H9 (cell line): ENCODE data around the gene KRT222. TPM values are rescaled to one million over a fixed set of nuclear protein-coding genes. Genes with fewer than 3 reads are reported as not detected.

Experiments
- DNase-seq: peaks from one replicate; pipeline ENCODE4 v3.0.0-alpha.2; 2017
- H2AFZ ChIP-seq: one replicate; pipeline ENCODE4 v1.6.1; 2013; ENCODE audit warnings: mild to moderate bottlenecking, low read length, control low read depth, moderate library complexity
- H2AK5ac ChIP-seq: 2 replicates; pipeline ENCODE4 v1.6.1; 2013; ENCODE audit warnings: low read length, control low read depth, mixed read lengths; ENCODE audit not compliant: insufficient read length
- H2BK120ac ChIP-seq: one replicate; pipeline ENCODE4 v1.6.1; 2013; ENCODE audit warnings: low read depth, mild to moderate bottlenecking, low read length, control low read depth, inconsistent platforms; ENCODE audit not compliant: poor library complexity, severe bottlenecking
- H2BK12ac ChIP-seq: 2 replicates; pipeline ENCODE4 v1.6.1; 2013; ENCODE audit warnings: low read length, control low read depth, mixed read lengths, low read depth; ENCODE audit not compliant: insufficient read length
- H2BK15ac ChIP-seq: 2 replicates; pipeline ENCODE4 v1.6.1; 2013; ENCODE audit warnings: low read depth, low read length, control low read depth
- H2BK20ac ChIP-seq: one replicate; pipeline ENCODE4 v1.6.1; 2013; ENCODE audit warnings: low read depth, mild to moderate bottlenecking, low read length, control low read depth, inconsistent platforms; ENCODE audit not compliant: poor library complexity, severe bottlenecking
- H2BK5ac ChIP-seq: 2 replicates; pipeline ENCODE4 v1.6.1; 2013; ENCODE audit warnings: low read length, control low read depth, mixed read lengths; ENCODE audit not compliant: insufficient read length
- H3K14ac ChIP-seq: 2 replicates; pipeline ENCODE4 v1.6.1; 2013; ENCODE audit warnings: low read length, control low read depth; ENCODE audit not compliant: insufficient read depth
- H3K18ac ChIP-seq: 2 replicates; pipeline ENCODE4 v1.6.1; 2013; ENCODE audit warnings: low read depth, mild to moderate bottlenecking, mixed read lengths, low read length, control low read depth; ENCODE audit not compliant: insufficient read length
- H3K23ac ChIP-seq: 2 replicates; pipeline ENCODE4 v1.6.1; 2013; ENCODE audit warnings: low read length, control low read depth, mixed read lengths, low read depth; ENCODE audit not compliant: insufficient read length
- H3K23me2 ChIP-seq: 2 replicates; pipeline ENCODE4 v1.6.1; 2013; ENCODE audit warnings: low read depth, mild to moderate bottlenecking, mixed read lengths, low read length, control low read depth; ENCODE audit not compliant: insufficient read length, poor library complexity, severe bottlenecking
- H3K27ac ChIP-seq: 2 replicates; pipeline ENCODE4 v1.5.1; 2013; ENCODE audit warnings: low read length, control low read depth, mixed read lengths, low read depth; ENCODE audit not compliant: insufficient read length
- H3K27me3 ChIP-seq: 2 replicates; pipeline ENCODE4 v1.6.1; 2013; ENCODE audit warnings: low read length, control low read depth, inconsistent platforms; ENCODE audit not compliant: insufficient read depth
- H3K4ac ChIP-seq: 2 replicates; pipeline ENCODE4 v1.6.1; 2013; ENCODE audit warnings: low read depth, mild to moderate bottlenecking, control low read depth, inconsistent platforms, low read length, moderate library complexity
- H3K4me1 ChIP-seq: 2 replicates; pipeline ENCODE4 v1.6.1; 2013; ENCODE audit warnings: low read length, control low read depth, inconsistent platforms; ENCODE audit not compliant: insufficient read depth
- H3K4me2 ChIP-seq: 2 replicates; pipeline ENCODE4 v1.6.1; 2013; ENCODE audit warnings: low read length, control low read depth, mixed read lengths; ENCODE audit not compliant: insufficient read length, insufficient read depth
- H3K56ac ChIP-seq: 2 replicates; pipeline ENCODE4 v1.6.1; 2013; ENCODE audit warnings: low read depth, mild to moderate bottlenecking, mixed read lengths, low read length, control low read depth; ENCODE audit not compliant: insufficient read length
- H3K79me1 ChIP-seq: 2 replicates; pipeline ENCODE4 v1.6.1; 2013; ENCODE audit warnings: low read depth, mild to moderate bottlenecking, moderate library complexity, low read length, control low read depth, inconsistent platforms; ENCODE audit not compliant: insufficient read depth, poor library complexity, severe bottlenecking
- H3K79me2 ChIP-seq: 2 replicates; pipeline ENCODE4 v1.6.1; 2013; ENCODE audit warnings: low read length, control low read depth, inconsistent platforms; ENCODE audit not compliant: insufficient read depth
- H3K9ac ChIP-seq: 2 replicates; pipeline ENCODE4 v1.6.1; 2013; ENCODE audit warnings: low read length, control low read depth, mixed read lengths; ENCODE audit not compliant: insufficient read length; ENCODE audit errors: extremely low read depth
- H3K9me3 ChIP-seq: one replicate; pipeline ENCODE4 v1.6.1; 2013; ENCODE audit warnings: low read depth, low read length, inconsistent platforms; ENCODE audit not compliant: control insufficient read depth
- H3T11ph ChIP-seq: one replicate; pipeline ENCODE4 v1.6.1; 2013; ENCODE audit warnings: mild to moderate bottlenecking, low read length, control low read depth, inconsistent platforms
- H4K20me1 ChIP-seq: one replicate; pipeline ENCODE4 v1.6.1; 2013; ENCODE audit not compliant: control insufficient read depth, insufficient read length, insufficient read depth
- H4K5ac ChIP-seq: 2 replicates; pipeline ENCODE4 v1.6.1; 2013; ENCODE audit warnings: low read depth, mild to moderate bottlenecking, mixed read lengths, low read length, control low read depth; ENCODE audit not compliant: insufficient read length
- H4K8ac ChIP-seq: replicated peaks from 2 replicates; pipeline ENCODE4 v1.6.1; 2013; ENCODE audit warnings: low read length, control low read depth, mixed read lengths, low read depth; ENCODE audit not compliant: insufficient read length
- H4K91ac ChIP-seq: 2 replicates; pipeline ENCODE4 v1.6.1; 2013; ENCODE audit warnings: low read depth, mild to moderate bottlenecking, moderate library complexity, mixed read lengths, low read length, control low read depth; ENCODE audit not compliant: insufficient read length
- H3K27ac Mint-ChIP-seq, 3 experiments: 2 replicates in 2 of 3; 3 replicates in 1 of 3; pipeline ENCODE4 v1.8.0; 2020 to 2021; ENCODE audit warnings: mixed read lengths in 3 of 3, mild to moderate bottlenecking in 1 of 3, moderate library complexity in 1 of 3
- H3K27me3 Mint-ChIP-seq: 2 replicates; pipeline ENCODE4 v1.8.0; 2021; ENCODE audit warnings: low read depth, mild to moderate bottlenecking, moderate library complexity, mixed read lengths
- H3K36me3 Mint-ChIP-seq, 3 experiments: 2 replicates in 2 of 3; 3 replicates in 1 of 3; pipeline ENCODE4 v1.8.0; 2020 to 2021; ENCODE audit warnings: low read depth in 3 of 3, mixed read lengths in 3 of 3; ENCODE audit not compliant: insufficient read depth in 1 of 3
- H3K4me1 Mint-ChIP-seq, 2 experiments: 2 replicates each; pipeline ENCODE4 v1.8.0; 2020; ENCODE audit warnings: mixed read lengths in 2 of 2
- H3K4me3 Mint-ChIP-seq, 2 experiments: 2 replicates in 1 of 2; 3 replicates in 1 of 2; pipeline ENCODE4 v1.8.0; 2020 to 2021; ENCODE audit warnings: mild to moderate bottlenecking in 2 of 2, mixed read lengths in 2 of 2, moderate library complexity in 1 of 2
- H3K9me3 Mint-ChIP-seq, 2 experiments: 2 replicates in 1 of 2; 3 replicates in 1 of 2; pipeline ENCODE4 v1.8.0; 2020; ENCODE audit warnings: mild to moderate bottlenecking in 2 of 2, mixed read lengths in 2 of 2, moderate library complexity in 1 of 2
- WGBS: extraction: QIAGEN DNeasy Blood & Tissue Kit; methylation state at CpG from one replicate; pipeline ENCODE4 v1.1.7; 2013; ENCODE audit warnings: missing lambda C conversion rate, low lambda C conversion rate, mixed read lengths; ENCODE audit not compliant: insufficient read length; ENCODE audit errors: extremely low coverage; 5-methylcytosine and 5-hydroxymethylcytosine counted together
- total RNA-seq: library from RNA; stranded (reverse); gene quantifications from 2 replicates; pipeline ENCODE4 v1.2.1, GENCODE V29; 2021
- TF ChIP-seq, protein P1 (sequence below): fragments of 200-600 bp; sonication (generic); conservative IDR thresholded peaks from 3 replicates; pipeline ENCODE4 v1.8.0; 2021; ENCODE audit warnings: antibody characterized with exemption, mild to moderate bottlenecking

Gene KRT222
- total RNA-seq, 1 experiment from 2014 or later: 0.13 TPM

DNA sequence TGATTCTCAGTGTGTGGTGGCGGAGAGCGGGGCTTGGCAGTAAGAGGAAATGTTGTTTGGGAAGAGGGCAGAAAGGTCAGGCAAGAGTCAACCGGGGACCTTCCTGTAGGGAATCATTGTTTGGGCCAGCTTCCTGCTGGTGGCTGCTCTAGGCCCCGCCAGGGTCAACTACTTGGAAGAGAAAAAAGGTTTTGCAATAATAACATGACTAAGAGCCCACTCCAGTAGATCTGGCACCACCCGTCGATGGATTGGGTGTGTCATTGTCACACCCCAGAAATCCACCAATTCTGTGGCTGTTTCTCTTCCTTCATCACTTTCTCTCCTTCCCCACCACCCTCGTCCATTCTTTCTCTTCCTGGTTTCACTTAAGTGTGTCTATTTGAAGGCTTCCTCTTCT lies 42.8 kb upstream of the KRT222 start:
- TF ChIP-seq, protein P1, sequence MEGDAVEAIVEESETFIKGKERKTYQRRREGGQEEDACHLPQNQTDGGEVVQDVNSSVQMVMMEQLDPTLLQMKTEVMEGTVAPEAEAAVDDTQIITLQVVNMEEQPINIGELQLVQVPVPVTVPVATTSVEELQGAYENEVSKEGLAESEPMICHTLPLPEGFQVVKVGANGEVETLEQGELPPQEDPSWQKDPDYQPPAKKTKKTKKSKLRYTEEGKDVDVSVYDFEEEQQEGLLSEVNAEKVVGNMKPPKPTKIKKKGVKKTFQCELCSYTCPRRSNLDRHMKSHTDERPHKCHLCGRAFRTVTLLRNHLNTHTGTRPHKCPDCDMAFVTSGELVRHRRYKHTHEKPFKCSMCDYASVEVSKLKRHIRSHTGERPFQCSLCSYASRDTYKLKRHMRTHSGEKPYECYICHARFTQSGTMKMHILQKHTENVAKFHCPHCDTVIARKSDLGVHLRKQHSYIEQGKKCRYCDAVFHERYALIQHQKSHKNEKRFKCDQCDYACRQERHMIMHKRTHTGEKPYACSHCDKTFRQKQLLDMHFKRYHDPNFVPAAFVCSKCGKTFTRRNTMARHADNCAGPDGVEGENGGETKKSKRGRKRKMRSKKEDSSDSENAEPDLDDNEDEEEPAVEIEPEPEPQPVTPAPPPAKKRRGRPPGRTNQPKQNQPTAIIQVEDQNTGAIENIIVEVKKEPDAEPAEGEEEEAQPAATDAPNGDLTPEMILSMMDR: no peak
- Histone ChIP-seq H3K79me1 (no peaks in the 10 kb centered on the region), H4K8ac (no peak overlapping the region), H3K4ac (no peak overlapping the region), H2AFZ (no peak overlapping the region), H4K20me1 (no peaks in the 10 kb centered on the region), H2BK20ac (no peak overlapping the region), H3K27me3 (no peaks in the 10 kb centered on the region), H2AK5ac (no peak overlapping the region), H3K14ac (no peak overlapping the region), H2BK12ac (no peak overlapping the region), H3T11ph (no peak overlapping the region), H3K9ac (no peak overlapping the region), H3K4me1 (no peaks in the 10 kb centered on the region), H3K23me2 (no peaks in the 10 kb centered on the region), H3K18ac (no peak overlapping the region), H4K5ac (no peak overlapping the region), H3K23ac (no peak overlapping the region), H3K4me2 (no peak overlapping the region), H2BK15ac (no peak overlapping the region), H3K56ac (no peak overlapping the region), H3K9me3 (no peaks in the 10 kb centered on the region), H4K91ac (no peak overlapping the region), H2BK5ac (no peak overlapping the region), H2BK120ac (no peak overlapping the region), H3K79me2 (no peaks in the 10 kb centered on the region), H3K27ac (no peak overlapping the region)
- DNase-seq: no peak
- H3K9me3 Mint-ChIP-seq: no peaks in the 10 kb centered on the region
- H3K4me1 Mint-ChIP-seq: no peaks in the 10 kb centered on the region
- H3K36me3 Mint-ChIP-seq: no peaks in the 10 kb centered on the region
- H3K27me3 Mint-ChIP-seq: peaks cover 3% of the 10 kb centered on the region
- no CpG with 5 or more reads among the region's 7 CpGs for WGBS
- H3K27ac Mint-ChIP-seq: no peak overlapping the region
- no peak overlapping the region for H3K4me3 Mint-ChIP-seq
